ENCODE measurements around the gene PTPRZ1.

DNA sequence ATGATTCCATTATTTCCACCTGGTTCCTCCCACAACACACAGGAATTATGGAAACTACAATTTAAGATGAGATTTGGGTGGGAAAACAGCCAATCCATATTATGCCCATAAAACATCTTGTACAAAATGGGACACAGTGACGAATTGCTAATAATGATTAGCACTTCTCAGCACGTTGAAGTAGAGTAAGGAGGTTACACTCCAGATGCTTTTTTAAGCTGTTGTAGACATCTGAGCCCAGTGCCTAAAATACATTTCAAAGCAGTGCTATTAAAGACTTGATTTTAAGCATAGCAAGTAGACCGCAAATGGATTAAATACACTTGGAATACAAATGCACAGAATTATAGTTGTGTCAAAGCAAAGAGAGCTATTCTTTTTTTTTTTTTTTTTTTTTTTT is 165.2 kb downstream of the PTPRZ1 start:
- TF ChIP-seq ZNF773 (CRISPR knock-in tag; IDR thresholded peaks at IDR 0.05; ENCODE audit: borderline replicate concordance) (no peak), NONO (IDR thresholded peaks at IDR 0.05) (no peak), NONO (CRISPR knock-in tag; conservative IDR thresholded peaks at IDR 0.05) (no peak), ZNF615 (CRISPR knock-in tag; IDR thresholded peaks at IDR 0.05; ENCODE audit: borderline replicate concordance) (no peak), TCF12 (IDR thresholded peaks at IDR 0.05) (no peak), TCF12 (CRISPR knock-in tag; IDR thresholded peaks at IDR 0.05) (no peak), ZNF530 (CRISPR knock-in tag; IDR thresholded peaks at IDR 0.05; ENCODE audit: low read depth) (no peak), JUNB (CRISPR knock-in tag; IDR thresholded peaks at IDR 0.05; ENCODE audit: borderline replicate concordance) (no peak), BHLHE40 (IDR thresholded peaks at IDR 0.05; ENCODE audit: low read length) (no peak)
